DND-41 (cell line): Measurements from ENCODE around the gene TKFC.

Experiments used
- ATAC-seq: fragments of 200-7000 bp; cut with Tn5 transposase; 3 replicates; pipeline ENCODE4 v1.9.1; 2021; ENCODE audit warnings: low read depth; ENCODE audit not compliant: insufficient read depth
- DNase-seq: peaks from one replicate; pipeline ENCODE4 v3.0.0-alpha.2; 2020
- H2AFZ ChIP-seq: 2 replicates; pipeline ENCODE4 v1.6.0; 2012; ENCODE audit warnings: low read depth, low read length
- H3K27ac ChIP-seq: 2 replicates; pipeline ENCODE4 v1.5.1; 2012; ENCODE audit warnings: low read length, inconsistent platforms
- H3K27me3 ChIP-seq: fragments of 200-600 bp; sonication (generic); 2 replicates; pipeline ENCODE4 v1.6.0; 2012; ENCODE audit warnings: low read length, mild to moderate bottlenecking, inconsistent platforms; ENCODE audit not compliant: insufficient read depth, poor library complexity
- H3K36me3 ChIP-seq: 2 replicates; pipeline ENCODE4 v1.5.1; 2012; ENCODE audit warnings: low read length, inconsistent platforms; ENCODE audit not compliant: insufficient read depth
- H3K4me1 ChIP-seq: 2 replicates; pipeline ENCODE4 v1.5.1; 2012; ENCODE audit warnings: mild to moderate bottlenecking, low read length; ENCODE audit not compliant: insufficient read depth
- H3K4me2 ChIP-seq: 2 replicates; pipeline ENCODE4 v1.6.0; 2012; ENCODE audit warnings: mild to moderate bottlenecking, moderate library complexity, low read length, inconsistent platforms; ENCODE audit not compliant: insufficient read depth
- H3K4me3 ChIP-seq, 2 experiments: fragments of 200-600 bp in 1 of 2; shearing (Covaris generic) in 1 of 2; 2 replicates each; pipeline ENCODE4 v1.5.1; 2012 to 2016; ENCODE audit warnings: inconsistent platforms in 2 of 2, low read length in 2 of 2, mild to moderate bottlenecking in 2 of 2, low read depth in 1 of 2, moderate library complexity in 1 of 2
- H3K79me2 ChIP-seq: 2 replicates; pipeline ENCODE4 v1.6.0; 2012; ENCODE audit warnings: low read length, inconsistent platforms; ENCODE audit not compliant: insufficient read depth
- H3K9ac ChIP-seq: 2 replicates; pipeline ENCODE4 v1.6.0; 2012; ENCODE audit warnings: low read depth, mild to moderate bottlenecking, inconsistent platforms, low read length, moderate library complexity
- H3K9me3 ChIP-seq: 2 replicates; pipeline ENCODE4 v1.5.1; 2012; ENCODE audit warnings: low read length, moderate library complexity, mild to moderate bottlenecking, inconsistent platforms; ENCODE audit not compliant: insufficient read depth, severe bottlenecking
- H4K20me1 ChIP-seq: 2 replicates; pipeline ENCODE4 v1.6.0; 2012; ENCODE audit warnings: low read length; ENCODE audit not compliant: insufficient read depth
- CTCF ChIP-seq: IDR thresholded peaks from 2 replicates; pipeline ENCODE4 v1.5.1; 2012; ENCODE audit warnings: borderline replicate concordance, low read length, moderate library complexity, mild to moderate bottlenecking; ENCODE audit not compliant: poor library complexity, severe bottlenecking; ENCODE audit errors: extremely low read depth
- EZH2 ChIP-seq: IDR thresholded peaks from 3 replicates; pipeline ENCODE4 v1.6.1; 2012; ENCODE audit warnings: borderline replicate concordance, low read depth, mild to moderate bottlenecking, moderate library complexity, low read length, inconsistent platforms; ENCODE audit not compliant: severe bottlenecking

TKFC gene

GRCh38 chr11:61325649-61326414 lies 7.2 kb upstream of the TKFC start:
- H3K79me2 ChIP-seq = peaks cover 56% of the 10 kb centered on the region
- H3K9ac ChIP-seq = no peak overlapping the region
- DNase-seq (no peak), ATAC-seq (no peak)
- no peaks in the 10 kb centered on the region for H3K9me3 ChIP-seq
- peaks cover 15% of the 10 kb centered on the region for H3K4me1 ChIP-seq
- no peaks in the 10 kb centered on the region for H3K27me3 ChIP-seq
- peaks cover 91% of the 10 kb centered on the region for H3K36me3 ChIP-seq
- H2AFZ ChIP-seq = no peak overlapping the region
- H4K20me1 ChIP-seq = peaks cover 21% of the 10 kb centered on the region; the same call in 1 of the 2 replicates
- TF ChIP-seq CTCF (no peak), EZH2 (no peak)
- no peak overlapping the region for H3K27ac ChIP-seq
- H3K4me2 ChIP-seq = no peak overlapping the region
- H3K4me3 ChIP-seq = no peak overlapping the region

- Histone ChIP-seq H3K4me1 (peaks cover 29% of the 10 kb centered on the region), H3K9me3 (no peaks in the 10 kb centered on the region), H3K79me2 (peaks cover 74% of the 10 kb centered on the region), H3K27me3 (no peaks in the 10 kb centered on the region), H2AFZ (no peak overlapping the region), H4K20me1 (peaks cover 34% of the 10 kb centered on the region; the same call in 1 of the 2 replicates), H3K4me3 (no peak overlapping the region), H3K27ac (no peak overlapping the region), H3K9ac (no peak overlapping the region), H3K4me2 (no peak overlapping the region), H3K36me3 (peaks cover 73% of the 10 kb centered on the region)
- DNase-seq (no peak), ATAC-seq (no peak)
- TF ChIP-seq EZH2 (no peak), CTCF (no peak)
Measured at GRCh38 chr11:61327669-61328071, 5.4 kb upstream of the TKFC start.

- no peaks in the 10 kb centered on the region for H3K9me3 ChIP-seq
- no peak overlapping the region for H3K4me2 ChIP-seq
- H3K4me3 ChIP-seq = no peak overlapping the region
- peaks cover 79% of the 10 kb centered on the region for H3K79me2 ChIP-seq
- peaks cover 66% of the 10 kb centered on the region for H3K36me3 ChIP-seq
- ATAC-seq (no peak), DNase-seq (no peak)
- no peak overlapping the region for H2AFZ ChIP-seq
- H3K9ac ChIP-seq = no peak overlapping the region
- H4K20me1 ChIP-seq = peaks cover 34% of the 10 kb centered on the region; the same call in 1 of the 2 replicates
- H3K4me1 ChIP-seq = peaks cover 30% of the 10 kb centered on the region
- no peaks in the 10 kb centered on the region for H3K27me3 ChIP-seq
- TF ChIP-seq EZH2 = no peak
- TF ChIP-seq CTCF = no peak
- H3K27ac ChIP-seq = no peak overlapping the region
Measured at GRCh38 chr11:61328351-61328750, 4.7 kb upstream of the TKFC start.

- Histone ChIP-seq H3K79me2 (peaks cover 84% of the 10 kb centered on the region), H3K9ac (no peak overlapping the region), H4K20me1 (peaks cover 34% of the 10 kb centered on the region; the same call in 1 of the 2 replicates), H3K27ac (no peak overlapping the region), H3K4me2 (peak overlapping the region; percentile 14; the same call in 1 of the 2 replicates), H3K27me3 (no peaks in the 10 kb centered on the region), H3K9me3 (no peaks in the 10 kb centered on the region), H3K4me3 (no peak overlapping the region), H2AFZ (no peak overlapping the region), H3K4me1 (peaks cover 45% of the 10 kb centered on the region), H3K36me3 (peaks cover 52% of the 10 kb centered on the region)
- no peak for ATAC-seq
- TF ChIP-seq EZH2 = no peak
- TF ChIP-seq CTCF = no peak
- no peak for DNase-seq
Measured at GRCh38 chr11:61329871-61330270, 3.2 kb upstream of the TKFC start.
